GM18499 (cell line): Measurements from ENCODE around the gene LYPD6.

Experiments used
- ATAC-seq: cut with Tn5 transposase; IDR thresholded peaks from one replicate; pipeline ENCODE4 v1.9.1; 2021; ENCODE audit warnings: moderate number of reproducible peaks; ENCODE audit not compliant: insufficient read depth, unreplicated experiment

LYPD6 gene

DNA sequence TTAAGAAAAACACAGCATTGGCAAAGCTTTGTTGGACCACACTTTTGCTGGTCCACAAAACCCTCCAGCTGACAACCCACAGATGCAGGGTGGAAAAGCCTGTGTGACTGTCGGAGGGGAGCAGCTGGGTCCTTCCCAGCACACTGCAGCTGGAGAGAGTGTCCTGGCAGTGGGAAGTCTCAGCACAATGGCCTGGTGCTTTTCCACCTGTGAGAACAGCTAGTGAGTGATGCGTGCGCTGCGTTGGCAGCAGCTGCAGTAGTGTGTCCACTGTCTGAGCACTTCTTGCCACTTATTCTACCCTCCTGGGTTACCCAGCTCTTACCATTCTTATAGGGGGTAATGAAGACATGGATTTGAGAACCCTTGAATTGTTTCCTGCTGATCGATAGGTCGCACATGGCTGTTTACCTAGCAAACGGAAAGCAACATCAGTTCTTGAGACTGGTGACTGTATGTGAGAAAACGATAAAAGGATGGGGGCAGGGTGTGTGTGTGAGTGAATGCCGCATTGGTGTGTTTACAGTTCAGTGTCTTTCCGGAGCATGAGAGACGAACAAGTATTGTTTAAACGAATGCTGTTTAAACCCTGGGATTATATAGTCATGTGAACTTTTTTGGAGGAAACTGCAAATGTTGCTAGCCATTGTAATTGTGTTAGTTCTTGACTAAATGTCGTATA, 69.7 kb downstream of the LYPD6 start:
- ATAC-seq = no peak

DNA sequence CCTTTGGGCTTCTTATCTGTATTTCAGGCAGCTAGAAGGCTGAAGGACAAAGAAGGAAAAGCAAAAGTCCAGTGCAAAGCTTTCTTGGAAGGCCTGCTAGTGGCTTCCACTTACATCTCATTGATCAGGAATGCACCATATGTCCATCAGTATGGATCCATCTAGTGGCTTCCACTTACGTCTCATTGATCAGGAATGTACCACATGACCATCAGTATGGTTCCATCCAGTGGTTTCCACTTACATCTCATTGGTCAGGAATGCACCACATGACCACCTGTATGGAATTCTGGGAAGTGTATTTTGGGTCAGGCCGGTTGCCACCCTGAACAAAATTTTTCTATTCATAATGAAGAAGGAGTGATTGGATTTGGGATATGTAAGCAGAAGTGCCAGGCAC, 70.6 kb downstream of the LYPD6 start:
- ATAC-seq = no peak

DNA sequence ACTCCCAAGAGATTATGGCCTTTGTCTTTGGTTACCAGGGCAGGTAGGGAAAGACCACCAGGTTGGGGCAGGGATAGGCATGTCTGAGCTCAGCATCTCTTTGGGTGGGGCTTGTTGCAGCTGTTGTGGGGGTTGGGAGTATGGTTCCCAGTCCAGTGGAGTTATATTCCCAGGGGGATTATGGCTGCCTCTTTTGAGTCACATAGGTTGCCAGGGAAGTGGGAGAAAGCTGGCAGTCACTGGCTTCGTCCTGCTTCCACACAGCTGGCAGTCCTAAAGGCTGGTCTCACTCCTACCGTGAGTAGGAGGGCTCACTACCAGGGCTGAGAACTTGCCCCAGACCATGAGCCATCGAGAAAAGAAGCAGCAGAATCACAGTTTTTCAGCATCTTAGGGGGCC, 79.1 kb downstream of the LYPD6 start:
- no peak for ATAC-seq

DNA sequence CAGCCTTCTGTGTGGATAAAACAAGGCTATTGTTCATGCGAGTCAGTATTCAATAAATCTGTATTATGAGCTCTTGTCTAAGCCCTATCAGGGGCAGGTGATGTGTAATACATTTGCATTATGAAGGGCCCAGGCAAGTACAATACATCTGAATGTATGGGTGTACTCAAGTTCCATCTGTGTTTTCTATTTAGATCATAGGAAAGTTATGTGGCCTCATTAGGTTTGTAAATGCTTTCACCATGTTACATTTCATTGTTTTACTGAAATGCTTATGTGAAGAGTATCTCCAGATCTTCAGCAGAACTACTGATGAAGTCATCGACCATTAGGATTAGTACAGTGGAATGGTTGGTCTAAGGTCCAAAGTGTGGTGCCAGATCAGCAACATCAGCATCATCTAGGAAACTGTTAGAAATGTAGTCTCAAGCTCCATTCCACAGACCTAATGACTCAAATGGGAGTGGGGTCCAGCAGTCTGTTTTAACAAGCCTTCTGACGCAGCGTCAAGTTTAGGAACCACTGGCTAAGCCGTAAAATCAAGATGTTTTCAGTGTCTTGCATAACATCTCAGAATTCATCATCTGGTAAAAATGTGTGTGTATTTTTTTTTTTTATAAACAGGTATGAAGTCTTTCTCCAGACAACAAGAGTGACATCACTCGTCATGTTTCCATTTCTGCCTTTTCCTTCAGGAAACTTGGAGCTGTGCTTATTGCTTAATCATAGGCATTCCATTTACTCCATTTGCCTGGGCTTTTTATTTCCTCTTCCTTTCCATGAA, 80.5 kb downstream of the LYPD6 start:
- ATAC-seq = no peak

DNA sequence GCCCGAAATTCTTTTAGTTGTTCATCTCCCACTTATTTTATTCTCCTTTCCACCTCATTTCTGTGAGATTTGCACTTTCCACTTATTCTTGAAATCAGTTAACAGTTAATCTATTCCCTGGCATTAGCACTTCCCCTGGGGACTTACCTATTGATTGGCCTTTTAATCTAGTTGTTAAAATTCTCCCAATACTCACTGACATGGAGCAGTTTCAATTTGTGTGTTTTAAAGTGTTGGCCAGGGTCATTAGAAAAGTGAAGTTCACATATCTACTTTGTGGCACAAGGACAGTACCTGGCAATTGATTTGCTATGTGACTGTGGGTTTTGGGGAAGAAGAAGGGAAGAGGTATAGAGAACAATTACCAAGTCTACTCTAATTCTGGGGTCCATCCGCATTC, 83.1 kb downstream of the LYPD6 start:
- ATAC-seq = no peak

DNA sequence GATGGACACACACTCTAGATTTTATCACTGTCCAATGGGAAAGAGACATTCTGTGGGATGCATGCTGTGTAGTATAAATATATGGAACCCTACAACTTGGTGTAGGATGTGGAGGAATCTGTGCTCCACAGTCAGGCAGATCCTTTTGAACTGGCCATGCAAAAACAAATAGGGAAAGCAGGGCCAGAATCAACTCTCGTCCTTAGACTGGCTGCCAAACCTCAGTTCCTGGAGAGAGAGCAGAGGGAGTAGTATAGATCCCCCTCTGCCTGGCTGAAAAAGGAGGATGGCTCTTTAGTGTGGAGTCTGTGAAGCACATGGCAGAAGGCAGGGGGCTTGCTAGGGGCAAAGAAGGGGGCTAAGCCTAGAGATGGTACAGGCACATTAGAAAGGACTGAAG, 84.7 kb downstream of the LYPD6 start:
- no peak for ATAC-seq

DNA sequence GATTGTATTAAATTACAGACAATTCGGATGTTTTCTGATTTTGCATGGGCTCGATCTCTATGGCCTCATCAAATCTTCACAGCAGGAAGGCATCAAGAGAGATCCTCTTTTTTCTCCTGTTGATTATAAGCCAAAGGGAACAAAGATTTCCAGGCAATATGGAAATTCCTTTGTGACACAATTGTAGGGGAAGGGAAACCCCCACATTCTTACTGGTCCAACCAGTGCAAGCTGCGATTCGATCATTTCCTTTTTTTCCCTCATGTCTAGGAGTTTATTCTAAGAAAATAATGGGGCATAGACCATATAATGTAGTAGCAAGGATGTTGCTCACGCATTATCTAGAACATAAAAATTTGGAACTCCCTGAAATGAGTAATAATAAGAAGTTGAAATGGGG, 87.7 kb downstream of the LYPD6 start:
- no peak for ATAC-seq

DNA sequence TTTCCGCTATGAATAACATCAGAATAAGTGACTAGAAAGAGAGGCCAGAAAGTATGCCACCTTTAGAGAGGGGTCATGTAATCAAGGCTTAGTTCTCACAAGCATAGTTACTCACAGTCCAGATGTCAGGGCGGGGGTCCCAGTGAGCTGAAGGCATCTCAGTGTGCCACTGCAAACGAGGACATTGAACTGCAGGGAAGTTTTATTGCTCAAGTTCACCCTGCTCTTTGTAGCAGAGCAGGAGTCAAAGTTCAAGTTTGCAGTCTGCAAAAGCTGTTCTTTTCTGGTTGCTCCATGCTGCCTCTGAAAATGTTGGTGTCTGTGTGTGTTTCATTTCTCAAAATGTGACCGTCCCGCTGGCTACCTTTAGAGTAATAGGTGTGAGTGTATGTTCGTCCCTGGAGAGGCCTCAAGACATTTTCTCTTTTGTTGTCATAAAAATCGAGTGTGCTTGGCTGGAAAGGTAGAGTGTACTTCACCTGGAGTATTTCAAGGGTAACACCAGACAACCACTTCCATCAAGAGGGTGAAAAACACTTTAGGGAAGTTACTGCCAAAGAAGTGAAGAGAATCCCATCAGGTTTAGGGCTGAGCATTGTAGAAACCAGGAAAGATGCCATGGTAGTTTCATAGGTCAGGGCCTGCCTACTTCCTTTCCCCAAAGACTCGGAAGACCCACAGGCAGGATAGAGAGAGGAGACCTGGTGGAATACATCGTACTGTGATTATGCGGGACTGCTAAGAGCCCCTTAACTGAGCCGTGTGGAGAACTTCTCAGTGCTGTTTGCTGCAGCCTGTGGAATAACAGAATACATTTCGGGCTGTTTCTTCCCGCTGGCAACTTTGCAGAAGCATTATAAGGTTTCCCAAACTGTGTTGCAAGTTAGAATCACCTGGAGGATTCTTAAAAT, 89.9 kb downstream of the LYPD6 start:
- ATAC-seq = no peak

DNA sequence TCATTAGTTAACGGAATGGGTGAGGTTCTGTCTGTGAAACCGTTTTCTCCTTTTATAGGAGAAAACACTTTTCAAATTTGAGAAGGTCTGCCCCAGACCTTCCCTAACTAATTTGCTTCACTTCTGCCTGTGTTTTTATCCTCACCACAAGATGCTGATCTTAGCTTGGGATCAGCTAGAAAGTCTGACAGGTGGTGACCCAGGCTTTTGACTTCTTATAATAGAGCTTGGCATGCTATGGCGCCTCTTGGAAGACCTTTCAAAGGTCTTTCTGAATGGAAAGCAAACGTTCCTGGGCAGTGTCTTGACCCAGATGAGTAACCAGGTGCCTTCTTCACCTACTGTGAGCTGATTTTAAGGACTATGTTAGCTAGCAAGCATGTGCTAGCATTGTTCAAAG, 91.4 kb downstream of the LYPD6 start:
- no peak for ATAC-seq

DNA sequence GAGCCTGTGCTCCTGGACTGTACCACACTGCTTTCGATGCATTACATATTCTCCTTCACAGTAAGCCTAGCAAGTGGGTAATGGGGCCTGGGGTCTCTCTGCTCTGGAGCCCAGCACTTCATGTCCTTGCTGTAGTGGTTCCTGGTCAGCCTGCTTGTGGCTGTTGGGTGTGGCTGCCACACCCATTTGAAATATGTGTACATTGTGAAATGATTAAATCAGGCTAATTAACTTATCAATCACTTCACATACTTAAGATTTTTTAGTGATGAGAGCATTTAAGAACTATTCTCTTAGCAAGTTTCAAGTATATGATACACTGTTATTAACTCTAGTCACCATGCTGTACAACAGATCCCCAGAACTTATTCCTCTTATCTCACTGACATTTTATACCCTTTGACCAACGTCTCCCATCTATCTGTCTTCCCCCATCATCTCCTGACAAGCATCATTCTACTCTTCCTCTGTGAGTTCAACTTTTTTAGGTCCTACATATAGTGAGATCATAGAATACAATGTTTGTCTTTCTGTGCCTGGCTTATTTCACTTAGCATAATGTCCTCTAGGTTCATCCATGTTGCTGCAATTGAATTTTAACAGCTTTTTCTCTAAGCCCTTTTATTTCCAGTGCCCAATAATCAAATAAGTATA, 92.1 kb downstream of the LYPD6 start:
- no peak for ATAC-seq

DNA sequence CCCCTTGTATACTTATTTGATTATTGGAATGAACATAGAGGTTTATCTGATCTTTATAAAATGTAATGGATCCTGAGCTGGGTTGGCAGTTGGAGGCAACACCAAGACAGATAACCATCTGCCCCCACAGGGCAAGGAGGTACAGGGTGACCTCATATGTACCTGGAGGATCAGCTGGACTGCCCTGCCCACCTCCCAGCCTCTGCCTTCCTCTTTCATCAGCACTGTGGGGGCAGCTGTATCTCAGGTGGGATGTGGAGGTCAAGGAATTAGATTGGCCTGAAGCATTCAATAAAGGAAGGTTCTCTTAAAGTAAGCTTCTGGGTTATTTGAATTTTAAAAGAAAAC, 92.6 kb downstream of the LYPD6 start:
- ATAC-seq = no peak

DNA sequence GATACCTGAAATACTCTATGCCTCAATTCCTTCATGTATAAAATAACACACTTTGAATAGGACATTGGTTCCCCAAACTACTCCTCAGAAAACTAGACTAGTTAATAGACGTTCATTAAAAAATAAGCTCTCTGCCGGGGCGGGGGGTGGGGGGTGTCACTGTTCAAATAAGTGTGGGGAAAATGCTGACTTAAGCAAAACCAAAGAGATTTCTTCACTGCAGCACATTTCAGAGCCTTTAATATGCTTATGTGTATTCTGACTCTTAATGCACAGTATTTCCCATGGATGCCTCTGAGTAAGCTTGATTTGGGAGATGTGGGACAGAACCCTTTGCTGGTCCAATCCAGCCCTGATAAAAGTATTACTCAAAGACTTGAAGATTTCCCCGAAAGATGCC, 93.2 kb downstream of the LYPD6 start:
- no peak for ATAC-seq

DNA sequence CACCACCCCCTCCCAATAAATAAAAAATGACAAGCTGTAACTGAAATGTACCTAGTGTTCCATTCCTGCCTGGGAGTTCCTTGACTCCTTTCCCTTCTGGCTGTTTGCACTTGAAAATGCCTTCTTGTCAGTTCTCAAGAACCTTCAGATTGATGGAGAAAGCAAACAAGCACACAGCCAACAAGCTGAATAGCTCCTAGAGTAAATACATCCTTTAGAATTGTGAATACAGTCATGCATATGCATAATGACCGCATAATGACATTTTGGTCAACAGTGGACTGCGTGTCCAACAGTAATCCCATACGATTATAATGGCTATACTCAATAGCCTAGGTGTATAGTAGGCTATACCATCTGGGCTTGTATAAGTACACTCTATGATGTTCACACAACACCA, 97.0 kb downstream of the LYPD6 start:
- ATAC-seq = no peak

DNA sequence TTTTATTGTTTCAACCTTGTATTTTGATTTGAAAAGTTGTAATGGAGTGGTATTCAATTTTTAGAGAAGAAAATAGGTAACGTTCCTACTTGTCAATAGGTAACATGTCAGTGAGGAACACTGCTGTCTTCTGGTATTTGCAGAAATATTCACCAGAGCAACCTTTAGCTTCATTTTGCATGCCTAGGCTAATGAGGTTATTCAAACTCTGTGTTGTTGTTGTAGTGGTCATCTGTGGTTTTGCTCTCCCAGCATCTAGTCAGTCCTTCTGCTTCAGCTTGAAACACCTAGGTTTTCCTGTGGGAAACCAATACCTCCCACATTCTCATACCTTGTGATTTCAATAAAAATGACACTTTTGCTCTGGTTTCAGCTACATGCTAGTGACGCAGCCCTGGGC, 98.4 kb downstream of the LYPD6 start:
- ATAC-seq = no peak

DNA sequence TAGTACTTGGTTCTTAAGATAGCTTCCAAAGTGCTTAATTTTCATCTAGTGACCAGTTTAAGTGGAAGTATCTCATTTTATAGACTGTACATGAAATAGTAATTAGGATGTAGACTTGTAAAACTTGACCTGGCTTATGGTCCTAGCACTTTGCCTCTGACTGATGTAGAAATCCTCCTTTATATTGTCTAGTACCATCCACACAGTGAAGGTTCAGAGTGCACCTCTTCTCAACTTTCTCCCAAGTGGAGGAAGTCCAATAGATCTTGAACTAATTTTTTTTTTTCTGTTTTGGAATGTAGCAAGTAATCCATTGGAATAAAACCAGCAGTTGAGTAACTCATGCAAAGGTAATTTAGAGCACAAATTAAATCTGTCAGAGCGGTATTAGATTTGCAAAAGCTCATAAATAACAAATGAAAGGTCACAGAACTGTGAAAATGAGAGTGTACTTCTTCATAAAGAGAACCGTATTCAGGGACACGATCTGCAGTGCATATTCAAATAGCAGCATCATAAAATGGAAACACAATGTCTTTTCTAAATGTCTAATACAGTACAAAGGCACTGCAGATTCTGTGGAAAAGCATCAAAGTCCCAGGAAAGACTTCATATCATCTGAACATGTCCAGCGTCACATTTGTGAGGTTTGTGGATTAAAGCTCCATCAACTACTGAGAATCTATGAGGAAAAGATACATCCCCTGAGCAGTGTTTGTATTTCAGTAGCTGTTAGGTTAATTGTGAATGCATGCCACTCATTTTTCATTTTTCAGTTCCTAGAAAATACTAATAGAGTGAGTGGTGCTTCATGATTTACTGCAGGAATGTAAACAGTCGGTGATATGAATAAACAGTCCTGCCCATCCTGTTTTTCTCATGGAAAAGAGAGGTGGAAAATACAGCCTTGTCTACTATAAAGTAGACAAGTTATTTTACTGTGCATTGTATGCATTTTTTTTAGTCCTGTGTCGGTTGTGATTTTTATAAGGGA, 100.7 kb downstream of the LYPD6 start:
- ATAC-seq = no peak

DNA sequence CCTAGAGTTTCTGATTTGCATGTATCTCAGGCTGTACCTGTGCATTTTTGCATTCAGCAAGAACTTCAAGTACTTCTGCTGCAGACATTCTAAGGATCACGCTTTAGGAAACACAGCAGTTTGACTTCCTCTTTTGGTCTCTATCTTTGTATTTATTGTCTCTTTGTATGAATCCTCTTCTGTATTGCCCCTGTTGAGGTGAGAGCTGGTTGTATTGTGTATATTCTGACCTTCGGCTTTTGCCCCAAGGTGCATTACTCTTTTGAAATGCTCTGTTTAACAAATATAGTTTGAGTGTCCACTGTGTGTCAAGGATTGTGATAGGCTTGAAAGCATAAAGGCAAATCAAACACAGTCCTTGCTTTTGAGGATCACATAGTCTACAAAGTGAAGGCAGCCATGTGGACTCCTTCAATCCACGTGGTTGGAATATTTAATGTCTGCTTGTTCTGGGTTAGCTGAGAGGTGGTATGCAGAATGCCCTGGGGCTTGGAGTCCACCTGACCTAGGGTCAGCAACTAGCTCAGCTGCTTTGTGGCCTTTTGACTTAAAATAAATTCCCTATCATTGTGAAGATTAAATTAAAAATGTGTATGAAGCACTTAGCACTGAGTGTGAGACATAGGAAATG, 108.1 kb downstream of the LYPD6 start:
- ATAC-seq = peak; percentile 74

DNA sequence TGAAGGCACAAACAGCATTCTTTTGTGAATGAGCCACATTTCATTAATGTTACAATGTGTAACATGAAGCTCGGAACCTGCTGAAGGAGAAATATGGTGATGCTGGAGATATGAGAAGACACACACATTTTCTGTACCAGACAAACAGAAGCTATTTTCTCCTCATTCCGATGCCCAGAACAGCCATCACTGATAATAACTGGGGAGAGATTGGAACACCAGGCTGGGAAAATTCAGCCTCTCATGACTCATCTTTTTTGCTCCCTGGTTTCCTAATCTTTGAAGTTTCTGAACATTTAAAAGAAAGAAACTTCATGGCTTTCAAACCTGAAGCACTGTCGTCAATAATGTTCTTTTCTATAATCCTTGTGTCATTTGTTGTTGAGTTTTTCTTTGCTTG, 110.9 kb downstream of the LYPD6 start:
- ATAC-seq = no peak

DNA sequence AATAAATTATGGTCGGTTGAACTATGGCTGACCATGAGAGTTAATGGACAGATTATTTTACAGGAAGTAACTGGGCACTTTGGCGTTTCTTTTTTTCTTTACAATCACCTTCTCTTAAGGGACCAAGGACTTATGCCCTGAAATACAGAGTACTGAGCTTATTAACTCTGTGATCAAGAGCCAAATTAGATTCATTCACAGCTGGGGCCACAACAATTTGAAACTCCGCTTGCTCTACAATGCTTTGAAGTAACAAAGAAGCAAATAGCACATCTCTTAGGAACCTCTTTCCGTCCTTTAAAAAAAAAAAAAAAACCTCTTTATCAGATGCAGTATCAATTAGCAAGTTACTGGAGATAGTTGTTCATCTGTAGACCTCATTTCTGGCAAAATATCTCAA, 112.0 kb downstream of the LYPD6 start:
- ATAC-seq = no peak

DNA sequence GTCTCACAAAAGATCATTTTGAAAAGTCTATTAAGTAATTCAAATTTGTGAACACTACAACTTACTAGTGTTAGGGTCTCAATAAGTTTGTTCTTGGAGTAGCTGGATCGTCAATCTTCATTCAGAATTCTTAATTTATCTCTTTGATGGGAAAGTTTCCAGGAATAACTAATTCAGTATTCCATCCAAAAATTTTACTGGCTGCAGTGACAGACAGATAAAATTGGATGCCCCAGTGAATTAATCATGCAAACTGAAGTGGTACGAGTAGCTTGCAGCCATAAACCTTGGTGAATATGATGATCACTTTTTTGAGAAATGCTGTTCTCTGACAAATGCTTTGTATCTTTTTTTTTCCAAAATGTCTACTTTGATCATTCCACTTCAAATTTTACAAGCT, 112.8 kb downstream of the LYPD6 start:
- ATAC-seq = no peak
